Thyroid gland (tissue), 4 donors: ENCODE measurements around the gene PAM. TPM values are rescaled to one million over a fixed set of nuclear protein-coding genes. Genes with fewer than 3 reads are reported as not detected.

Experiments used
- DNase-seq, 2 donors: peaks; one replicate each; pipeline ENCODE4 v3.0.0-alpha.2; 2019
- H3K27ac ChIP-seq, 3 donors: fragments of 200-600 bp; sonication (generic); 1 replicate in 2 of 3; 2 replicates in 1 of 3; pipeline ENCODE4 v1.5.1; 2016 to 2019; ENCODE audit warnings: mild to moderate bottlenecking in 1 of 3, moderate library complexity in 1 of 3
- H3K27me3 ChIP-seq: fragments of 200-600 bp; sonication (generic); one replicate; pipeline ENCODE4 v1.5.1; 2019
- H3K36me3 ChIP-seq, 2 donors: fragments of 200-600 bp; sonication (generic); one replicate each; pipeline ENCODE4 v1.5.1; 2016 to 2019
- H3K4me1 ChIP-seq, 2 donors: fragments of 200-600 bp; sonication (generic); one replicate each; pipeline ENCODE4 v1.5.1; 2017 to 2019
- H3K4me3 ChIP-seq, 3 donors: fragments of 200-600 bp; sonication (generic); replicated peaks in 1 of 3; 1 replicate in 2 of 3; 2 replicates in 1 of 3; pipeline ENCODE4 v1.5.1; 2016; ENCODE audit warnings: mild to moderate bottlenecking in 1 of 3
- H3K9me3 ChIP-seq: fragments of 200-600 bp; sonication (generic); one replicate; pipeline ENCODE4 v1.5.1; 2017
- CTCF ChIP-seq, 6 experiments: fragments of 200-600 bp in 3 of 6; fragments of 450-650 bp in 3 of 6; sonication (generic) in 3 of 6; IDR thresholded peaks; one replicate each; pipeline ENCODE4 v1.5.1; 2016 to 2019; ENCODE audit warnings: antibody characterized with exemption in 6 of 6, mild to moderate bottlenecking in 2 of 6, inconsistent platforms in 1 of 6, moderate library complexity in 1 of 6
- POLR2A ChIP-seq, 2 donors: fragments of 450-650 bp; IDR thresholded peaks; one replicate each; pipeline ENCODE4 v1.6.1; 2017; ENCODE audit warnings: antibody characterized with exemption in 2 of 2, mild to moderate bottlenecking in 2 of 2, moderate library complexity in 1 of 2
- WGBS, 2 donors: methylation state at CpG; one replicate each; pipeline ENCODE4 v1.1.5; 2017; 5-methylcytosine and 5-hydroxymethylcytosine counted together
- intact Hi-C: fragments of 100-400 bp; cut with DNase I; formaldehyde crosslinking; loops from one replicate; pipeline ENCODE4 v1.15.1; 2023
- total RNA-seq, 4 donors: library from RNA; depleted of rRNA; stranded (reverse); fragments of >200 nt; gene quantifications; one replicate each; pipeline ENCODE4 v1.2.3, GENCODE V29; 2016

The PAM gene
- total RNA-seq, 4 donors from 2014 or later = 175 to 250 (median 202) TPM

DNA sequence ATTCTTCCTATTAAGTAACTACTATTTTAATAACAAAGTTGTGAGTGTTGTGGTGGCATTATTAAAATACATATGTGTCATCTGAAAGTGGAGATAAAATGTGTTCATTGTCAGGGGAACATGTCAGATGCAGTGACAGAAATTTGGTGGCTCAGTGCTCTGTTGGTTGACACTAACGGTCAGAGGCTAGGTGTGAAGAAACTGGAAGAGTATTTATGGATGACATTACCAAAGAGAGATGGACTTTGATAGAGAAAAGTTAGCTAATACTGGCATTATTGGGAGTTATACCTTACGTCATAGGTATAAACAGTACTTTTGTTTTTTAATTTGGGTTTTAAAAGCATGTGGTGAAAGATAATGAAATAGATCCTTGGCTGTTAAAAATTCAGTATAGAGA lies 33.7 kb downstream of the PAM start:
- intact Hi-C loops = loop anchor here (10.0 kb wide), 1 partner anchor 246 kb away; no protein-coding TSS in a partner anchor

GRCh38 chr5:102789469-102789868 lies 34.4 kb downstream of the PAM start:
- Histone ChIP-seq H3K9me3 (no peaks in the 10 kb centered on the region), H3K27me3 (no peaks in the 10 kb centered on the region), H3K4me1 (peaks cover 0 to under 1% of the 10 kb centered on the region in 2 donors), H3K4me3 (no peak overlapping the region), H3K36me3 (no peaks in the 10 kb centered on the region), H3K27ac (no peak overlapping the region)
- DNase-seq = no peak
- WGBS, 2 donors = 96 to 97% methylated on average over 4 of the region's 4 CpGs
- TF ChIP-seq CTCF (IDR thresholded peaks at IDR 0.05) (no peak), POLR2A (IDR thresholded peaks at IDR 0.05) (no peak)
- intact Hi-C loops = loop anchor here (10.0 kb wide), 1 partner anchor 245 kb away; no protein-coding TSS in a partner anchor

More for the DNA sequence above, 33.7 kb downstream of the PAM start:
- no peak for TF ChIP-seq CTCF (IDR thresholded peaks at IDR 0.05)
- no peak for TF ChIP-seq POLR2A (IDR thresholded peaks at IDR 0.05)
- no peaks in the 10 kb centered on the region for H3K36me3 ChIP-seq
- 93 to 96% methylated on average over 2 of the region's 2 CpGs for WGBS, 2 donors
- no peaks in the 10 kb centered on the region for H3K9me3 ChIP-seq
- no peaks in the 10 kb centered on the region for H3K27me3 ChIP-seq
- H3K4me3 ChIP-seq = no peak overlapping the region
- no peak for DNase-seq
- no peaks in the 10 kb centered on the region for H3K4me1 ChIP-seq
- no peak overlapping the region for H3K27ac ChIP-seq

DNA sequence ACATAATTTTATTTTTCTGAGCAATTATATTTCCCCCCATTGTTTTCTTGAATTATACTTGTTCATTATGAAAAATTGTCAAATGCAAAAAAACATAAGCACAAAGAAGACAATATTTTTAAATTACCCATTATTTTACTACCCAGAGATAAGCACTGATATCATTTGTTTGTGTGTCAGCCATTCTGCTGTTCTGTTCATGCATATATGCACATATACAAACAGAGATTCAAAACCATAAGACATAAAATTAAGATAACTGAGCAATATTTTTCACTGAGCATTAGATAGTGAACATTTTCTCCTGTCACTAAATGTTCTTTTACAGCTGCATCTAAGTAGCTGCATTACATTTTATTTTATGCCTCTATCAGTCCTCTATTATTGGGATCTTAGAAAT lies 35.6 kb downstream of the PAM start:
- H3K9me3 ChIP-seq = no peaks in the 10 kb centered on the region
- H3K4me1 ChIP-seq = peaks cover 0 to 6% of the 10 kb centered on the region in 2 donors
- no peak for TF ChIP-seq POLR2A (IDR thresholded peaks at IDR 0.05)
- TF ChIP-seq CTCF (IDR thresholded peaks at IDR 0.05) = no peak
- no peak for DNase-seq
- no peaks in the 10 kb centered on the region for H3K27me3 ChIP-seq
- no peak overlapping the region for H3K27ac ChIP-seq
- H3K4me3 ChIP-seq = no peak overlapping the region
- intact Hi-C loops = no loop called here
- H3K36me3 ChIP-seq = no peaks in the 10 kb centered on the region

DNA sequence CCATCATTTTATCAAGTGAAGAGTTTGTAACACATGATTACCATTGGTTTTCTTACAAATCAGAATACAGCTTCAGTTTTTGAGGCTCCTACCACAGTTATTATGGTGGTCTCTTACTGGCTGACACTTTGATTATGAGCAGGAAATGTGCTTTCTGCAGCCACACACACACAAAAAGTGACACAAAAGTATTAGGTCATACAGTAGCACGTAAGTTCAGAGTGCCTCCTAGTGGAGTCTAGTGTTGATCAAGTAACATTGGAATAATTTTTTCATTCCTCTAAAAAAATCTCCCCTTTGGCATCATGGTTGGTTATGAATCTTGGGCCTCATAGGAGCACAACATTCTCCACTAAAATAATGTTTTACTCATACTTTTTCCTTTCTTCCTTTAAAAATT lies 37.6 kb downstream of the PAM start:
- 81 to 85% methylated on average over 1 of the region's 1 CpG for WGBS, 2 donors
- H3K27ac ChIP-seq = no peak overlapping the region
- intact Hi-C loops = no loop called here
- TF ChIP-seq CTCF (IDR thresholded peaks at IDR 0.05) (peak in 1 of 6 experiments; percentile 8), POLR2A (IDR thresholded peaks at IDR 0.05) (no peak)
- H3K4me3 ChIP-seq = no peak overlapping the region
- peaks cover 0 to 6% of the 10 kb centered on the region in 2 donors for H3K4me1 ChIP-seq
- DNase-seq = no peak
- no peaks in the 10 kb centered on the region for H3K9me3 ChIP-seq
- no peaks in the 10 kb centered on the region for H3K36me3 ChIP-seq
- no peaks in the 10 kb centered on the region for H3K27me3 ChIP-seq

- H3K4me3 ChIP-seq = no peak overlapping the region
- no peaks in the 10 kb centered on the region for H3K27me3 ChIP-seq
- no peaks in the 10 kb centered on the region for H3K9me3 ChIP-seq
- WGBS, 2 donors = 98 to 100% methylated on average over 1 of the region's 1 CpG
- no peak overlapping the region for H3K27ac ChIP-seq
- intact Hi-C loops = no loop called here
- no peak for DNase-seq
- peaks cover 0 to 12% of the 10 kb centered on the region in 2 donors for H3K4me1 ChIP-seq
- TF ChIP-seq CTCF (IDR thresholded peaks at IDR 0.05) = no peak
- TF ChIP-seq POLR2A (IDR thresholded peaks at IDR 0.05) = no peak
- no peaks in the 10 kb centered on the region for H3K36me3 ChIP-seq
Observed at GRCh38 chr5:102794047-102794446, 38.9 kb downstream of the PAM start.
